Omental fat pad (tissue), 4 donors: Measurements from ENCODE around the gene INVS. TPM values are rescaled to one million over a fixed set of nuclear protein-coding genes. Genes with fewer than 3 reads are reported as not detected.
A peak's percentile ranks its signal among the peaks of the same experiment; 100 is the strongest.
"Not testable (repeated sequence)": the region's sequence is repeated elsewhere in the genome, so short reads cannot be mapped to it uniquely, and the experiment has no call there.

Experiments
- ATAC-seq: fragments of 150-250 bp; one replicate; pipeline ENCODE4 v1.9.1; 2016; ENCODE audit warnings: mild to moderate bottlenecking, moderate library complexity; ENCODE audit not compliant: low FRiP score
- DNase-seq: peaks from one replicate; pipeline ENCODE4 v3.0.0-alpha.2; 2019; ENCODE audit warnings: low spot score
- total RNA-seq, 4 donors: library from RNA; depleted of rRNA; stranded (reverse); fragments of >200 nt; gene quantifications; one replicate each; pipeline ENCODE4 v1.1.0, GENCODE V29; 2016
- TF ChIP-seq, protein P1 (sequence below), 3 donors: fragments of 450-650 bp; IDR thresholded peaks; one replicate each; pipeline ENCODE4 v1.5.1; 2016 to 2017; ENCODE audit warnings: antibody characterized with exemption in 3 of 3, mild to moderate bottlenecking in 3 of 3, moderate library complexity in 2 of 3

The INVS gene
- total RNA-seq, 4 donors from 2014 or later, result 22.1 to 44.5 (median 26.3) TPM

DNA sequence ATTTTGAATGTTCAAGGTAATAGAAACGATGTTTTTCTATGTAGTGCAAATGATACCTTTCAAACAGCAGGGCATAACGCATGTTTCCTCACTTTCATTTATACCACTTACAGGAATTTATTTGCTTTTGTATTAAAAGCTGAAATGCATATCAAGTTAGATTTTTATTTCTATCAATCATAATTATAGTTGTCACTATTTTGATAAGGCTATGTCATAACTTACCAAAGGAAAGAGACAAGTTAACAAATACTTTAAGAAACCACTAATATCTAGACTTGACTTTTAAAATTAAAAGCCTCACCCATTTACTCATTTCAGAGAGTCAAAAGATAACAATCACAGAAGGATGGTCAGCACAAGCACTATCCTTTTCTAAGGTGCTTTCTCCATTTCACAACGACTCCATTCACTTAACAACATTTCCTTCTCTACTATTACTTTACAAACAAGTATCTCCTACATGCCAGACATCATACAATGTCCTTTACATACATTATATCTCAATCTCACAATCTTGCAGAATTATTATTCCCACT is 12.9 kb upstream of the INVS start:
- TF ChIP-seq, protein P1, sequence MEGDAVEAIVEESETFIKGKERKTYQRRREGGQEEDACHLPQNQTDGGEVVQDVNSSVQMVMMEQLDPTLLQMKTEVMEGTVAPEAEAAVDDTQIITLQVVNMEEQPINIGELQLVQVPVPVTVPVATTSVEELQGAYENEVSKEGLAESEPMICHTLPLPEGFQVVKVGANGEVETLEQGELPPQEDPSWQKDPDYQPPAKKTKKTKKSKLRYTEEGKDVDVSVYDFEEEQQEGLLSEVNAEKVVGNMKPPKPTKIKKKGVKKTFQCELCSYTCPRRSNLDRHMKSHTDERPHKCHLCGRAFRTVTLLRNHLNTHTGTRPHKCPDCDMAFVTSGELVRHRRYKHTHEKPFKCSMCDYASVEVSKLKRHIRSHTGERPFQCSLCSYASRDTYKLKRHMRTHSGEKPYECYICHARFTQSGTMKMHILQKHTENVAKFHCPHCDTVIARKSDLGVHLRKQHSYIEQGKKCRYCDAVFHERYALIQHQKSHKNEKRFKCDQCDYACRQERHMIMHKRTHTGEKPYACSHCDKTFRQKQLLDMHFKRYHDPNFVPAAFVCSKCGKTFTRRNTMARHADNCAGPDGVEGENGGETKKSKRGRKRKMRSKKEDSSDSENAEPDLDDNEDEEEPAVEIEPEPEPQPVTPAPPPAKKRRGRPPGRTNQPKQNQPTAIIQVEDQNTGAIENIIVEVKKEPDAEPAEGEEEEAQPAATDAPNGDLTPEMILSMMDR (IDR thresholded peaks at IDR 0.05), result no peak
- ATAC-seq (no peak), DNase-seq (no peak)

DNA sequence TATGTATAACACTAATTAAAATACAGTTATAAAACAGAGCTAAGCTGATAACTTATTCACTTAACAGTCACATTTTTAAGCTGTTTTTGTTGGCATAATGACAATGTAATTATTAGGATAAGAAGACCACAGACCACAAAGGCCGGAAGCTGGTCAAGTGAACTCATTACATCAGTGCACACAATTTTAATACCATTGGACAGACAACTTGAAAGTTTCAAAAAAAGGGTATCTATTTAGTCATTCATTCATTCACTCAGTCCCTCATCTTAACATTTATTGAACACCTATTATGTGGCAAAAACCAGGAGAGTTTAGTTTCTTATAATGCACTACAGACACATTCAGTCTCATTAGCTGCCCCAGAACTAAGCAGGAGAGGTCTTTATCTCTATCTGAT is 11.8 kb upstream of the INVS start:
- no peak for ATAC-seq
- TF ChIP-seq, protein P1 (IDR thresholded peaks at IDR 0.05), result no peak
- DNase-seq, result no peak

DNA sequence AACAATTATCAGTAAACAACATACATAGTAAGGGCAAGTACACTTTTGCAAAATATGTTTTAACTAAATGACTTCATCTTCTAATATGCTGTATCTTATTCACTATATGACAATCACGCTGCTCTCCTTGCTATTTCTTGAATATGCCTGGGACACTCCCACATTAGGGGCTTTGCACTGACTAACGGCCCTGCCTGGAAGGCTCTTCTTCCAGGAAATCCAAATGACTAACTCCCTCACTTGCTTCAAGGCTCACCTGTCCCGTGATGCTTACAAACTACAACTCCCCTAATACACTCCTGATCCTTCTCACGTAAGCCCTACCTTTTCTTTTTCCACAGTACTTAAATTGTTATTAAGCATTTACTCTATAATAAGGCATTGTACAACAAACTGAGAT is 10.8 kb upstream of the INVS start:
- DNase-seq (no peak), ATAC-seq (peak; percentile 93)

DNA sequence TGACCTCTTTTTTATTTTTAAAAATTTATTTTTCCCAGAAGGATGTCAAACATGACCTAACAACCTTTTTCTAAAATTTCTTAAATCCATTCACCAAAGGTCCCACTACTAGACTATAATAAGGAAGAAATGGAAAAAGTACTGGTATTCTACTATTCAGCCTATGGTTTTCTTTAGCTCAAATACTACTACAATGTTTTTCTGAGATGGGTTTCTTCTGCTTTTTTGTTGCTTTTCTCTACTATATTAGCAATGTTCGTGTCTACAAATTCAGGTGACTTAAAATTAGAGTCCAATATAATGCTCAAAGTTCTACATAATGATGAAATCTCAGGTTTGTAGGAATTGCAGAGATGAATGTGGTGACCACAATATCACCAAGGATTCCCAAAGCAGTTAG is 8.2 kb upstream of the INVS start:
- no peak for ATAC-seq
- no peak for DNase-seq
- TF ChIP-seq, protein P1 (IDR thresholded peaks at IDR 0.05), result no peak

More for the DNA sequence above, 10.8 kb upstream of the INVS start:
- TF ChIP-seq, protein P1 (IDR thresholded peaks at IDR 0.05), result no peak

DNA sequence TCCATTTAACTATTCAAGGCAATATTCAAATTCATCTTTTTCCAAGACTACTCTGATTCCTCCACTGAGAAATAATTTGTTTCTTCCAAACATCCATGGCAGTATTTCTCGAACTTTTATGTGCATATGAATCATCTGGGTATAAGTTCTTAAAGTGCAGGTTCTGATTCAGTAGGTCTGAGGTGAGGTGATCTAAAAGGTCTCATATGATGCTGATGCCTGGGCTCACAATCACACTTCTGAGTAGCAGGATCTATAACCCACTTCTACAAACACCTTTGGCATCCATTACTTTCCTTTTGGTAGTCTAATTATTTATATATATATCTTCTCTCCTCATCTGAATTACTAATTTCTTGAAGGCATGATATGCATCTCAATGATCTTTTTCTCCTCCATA is 7.4 kb upstream of the INVS start:
- TF ChIP-seq, protein P1 (IDR thresholded peaks at IDR 0.05), result no peak
- no peak for ATAC-seq
- no peak for DNase-seq

DNA sequence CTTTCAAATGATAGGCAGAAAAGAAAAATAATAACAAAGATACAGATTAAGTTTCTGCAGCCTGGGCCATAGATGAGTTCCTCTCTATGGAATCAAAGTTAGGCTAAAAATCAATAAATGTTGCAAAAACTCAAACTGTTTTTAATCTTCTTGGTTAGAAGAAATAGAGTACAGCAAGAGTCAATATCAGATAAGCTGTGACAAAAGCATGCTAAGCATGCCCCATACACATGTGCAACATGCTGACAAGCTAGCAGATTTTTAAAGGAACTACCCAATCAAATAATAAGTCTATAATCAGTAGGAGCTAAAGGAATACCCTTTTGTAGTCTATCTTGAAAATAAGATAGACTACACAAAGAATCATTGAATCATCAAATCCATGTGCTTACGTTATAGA is 7.0 kb upstream of the INVS start:
- TF ChIP-seq, protein P1 (IDR thresholded peaks at IDR 0.05), result no peak
- ATAC-seq (no peak), DNase-seq (no peak)

DNA sequence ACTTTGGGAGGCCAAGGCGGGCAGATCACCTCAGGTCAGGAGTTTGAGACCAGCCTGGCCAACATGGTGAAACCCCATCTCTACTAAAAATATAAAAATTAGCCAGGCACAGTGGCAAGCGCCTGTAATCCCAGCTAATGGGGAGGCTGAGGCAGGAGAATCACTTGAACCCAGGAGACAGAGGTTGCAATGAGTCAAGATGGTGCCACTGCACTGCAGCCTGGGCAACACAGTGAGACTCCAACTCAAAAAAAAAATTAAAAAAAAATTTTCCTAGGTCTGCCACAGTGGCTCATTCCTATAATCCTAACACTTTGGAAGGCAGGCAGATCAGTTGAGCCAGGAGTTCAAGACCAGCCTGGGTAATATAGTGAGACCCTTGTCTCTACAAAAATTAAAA is 4.6 kb upstream of the INVS start:
- DNase-seq, ATAC-seq: not testable (repeated sequence)
